GM13977 (cell line): ENCODE results near the gene STT3B.

ENCODE experiments used
- DNase-seq: peaks from one replicate; pipeline ENCODE4 v3.0.0; 2012; ENCODE audit warnings: low spot score
- CTCF ChIP-seq: IDR thresholded peaks from 2 replicates; pipeline ENCODE4 v1.5.1; 2012; ENCODE audit warnings: mild to moderate bottlenecking, control low read depth; ENCODE audit not compliant: insufficient read depth; ENCODE audit errors: extremely low read depth, missing control alignments
- in situ Hi-C: fragments of 300-500 bp; cut with MboI; formaldehyde crosslinking; loops from one replicate; pipeline ENCODE4 v1.12.0; 2022; ENCODE audit warnings: low sequenced_read_pairs, low pct_unique_long_range_greater_than_20kb, mixed read lengths, inconsistent platforms; ENCODE audit not compliant: unreplicated experiment

Gene STT3B

GRCh38 chr3:31624083-31624709, 91.5 kb downstream of the STT3B start:
- in situ Hi-C loops: no loop called here
- TF ChIP-seq CTCF: no peak
- DNase-seq: no peak

- in situ Hi-C loops: no loop called here
- DNase-seq: no peak
- TF ChIP-seq CTCF: no peak
These were observed 92.6 kb downstream of the STT3B start for GRCh38 chr3:31625358-31625757.

- DNase-seq: no peak
- in situ Hi-C loops: no loop called here
- no peak for TF ChIP-seq CTCF
These were observed 96.3 kb downstream of the STT3B start for GRCh38 chr3:31629054-31629453.

GRCh38 chr3:31634476-31634875, 101.8 kb downstream of the STT3B start:
- no peak for TF ChIP-seq CTCF
- in situ Hi-C loops: no loop called here
- DNase-seq: no peak

- no peak for TF ChIP-seq CTCF
- in situ Hi-C loops: no loop called here
- no peak for DNase-seq
These were observed 102.8 kb downstream of the STT3B start for GRCh38 chr3:31635545-31635944.

- no peak for DNase-seq
- TF ChIP-seq CTCF: no peak
- in situ Hi-C loops: no loop called here
These were observed 103.3 kb downstream of the STT3B start for GRCh38 chr3:31636049-31636448.
